Skin epidermis (tissue), 12 donors: ENCODE results near the gene EPS15.
"Not testable (repeated sequence)": the region's sequence is repeated elsewhere in the genome, so short reads cannot be mapped to it uniquely, and the experiment has no call there.

Source experiments
- H3K27ac ChIP-seq, 21 experiments: fragments of 200-600 bp; sonication (generic) in 11 of 21; one replicate each; pipeline ENCODE4 v1.5.0; 2020; ENCODE audit warnings: mild to moderate bottlenecking in 3 of 21, inconsistent platforms in 2 of 21, moderate library complexity in 2 of 21
- H3K4me3 ChIP-seq, 7 experiments: fragments of 200-600 bp; sonication (generic) in 2 of 7; one replicate each; pipeline ENCODE4 v1.5.0; 2020; ENCODE audit warnings: inconsistent platforms in 2 of 7, mild to moderate bottlenecking in 2 of 7, moderate library complexity in 1 of 7

The EPS15 gene

DNA sequence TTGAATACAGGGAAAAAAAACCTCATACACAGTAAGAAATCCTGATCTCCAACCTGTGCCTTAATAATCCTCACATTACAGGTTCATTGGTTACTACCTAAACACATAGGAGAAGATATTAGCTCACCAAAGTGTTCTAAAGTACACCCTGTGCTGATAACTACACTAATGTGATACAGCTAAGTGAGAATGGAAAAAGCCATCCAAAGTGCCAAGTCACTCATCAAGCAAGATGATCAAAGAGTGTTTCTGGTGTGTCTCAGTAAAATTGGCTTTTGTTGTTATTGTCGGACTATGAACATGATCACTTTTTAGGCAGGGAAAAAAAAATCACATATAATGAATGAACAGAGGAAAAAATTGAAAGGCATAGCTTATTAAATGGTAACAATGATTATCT lies 31.4 kb downstream of the EPS15 start:
- H3K27ac ChIP-seq = no peak overlapping the region
- H3K4me3 ChIP-seq = no peak overlapping the region

DNA sequence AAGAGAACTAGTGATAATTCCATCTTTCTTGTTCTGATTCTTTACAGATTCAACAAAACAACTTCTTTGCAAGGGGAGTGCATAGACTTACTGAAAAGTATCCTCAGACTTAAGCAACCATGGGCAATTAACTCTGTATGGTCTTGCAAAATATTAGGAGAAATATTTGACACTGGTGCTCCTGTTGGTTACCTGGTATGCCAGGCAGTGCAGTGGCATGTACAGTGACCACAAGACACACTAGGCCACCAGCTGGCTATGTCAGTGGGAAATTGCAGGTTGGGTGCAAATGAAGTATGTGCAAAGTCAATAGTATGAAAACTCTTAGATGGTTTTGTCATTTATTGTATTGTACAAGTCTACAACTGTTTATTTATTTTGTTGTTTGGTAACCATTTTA lies 34.5 kb downstream of the EPS15 start:
- no peak overlapping the region for H3K4me3 ChIP-seq
- no peak overlapping the region for H3K27ac ChIP-seq

DNA sequence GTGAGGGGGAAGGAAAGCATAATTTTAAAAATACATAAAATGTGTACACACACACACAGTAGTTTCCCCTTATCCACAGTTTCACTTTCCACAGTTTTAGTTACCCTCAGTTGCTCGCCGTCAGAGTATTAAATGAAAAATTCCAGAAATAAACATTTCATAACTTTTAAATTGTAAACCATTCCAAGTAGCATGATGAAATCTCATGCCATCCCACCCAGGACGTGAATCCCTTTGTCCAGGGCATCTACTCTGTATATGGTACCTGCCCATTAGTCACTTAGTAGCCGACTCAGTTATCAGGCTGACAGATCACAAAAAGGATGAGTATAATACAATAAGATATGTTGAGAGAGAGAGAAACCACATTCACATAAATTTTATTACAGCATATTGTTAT lies 36.2 kb downstream of the EPS15 start:
- H3K27ac ChIP-seq = peak overlapping the region in 1 of 21 experiments; percentile 16
- no peak overlapping the region for H3K4me3 ChIP-seq

DNA sequence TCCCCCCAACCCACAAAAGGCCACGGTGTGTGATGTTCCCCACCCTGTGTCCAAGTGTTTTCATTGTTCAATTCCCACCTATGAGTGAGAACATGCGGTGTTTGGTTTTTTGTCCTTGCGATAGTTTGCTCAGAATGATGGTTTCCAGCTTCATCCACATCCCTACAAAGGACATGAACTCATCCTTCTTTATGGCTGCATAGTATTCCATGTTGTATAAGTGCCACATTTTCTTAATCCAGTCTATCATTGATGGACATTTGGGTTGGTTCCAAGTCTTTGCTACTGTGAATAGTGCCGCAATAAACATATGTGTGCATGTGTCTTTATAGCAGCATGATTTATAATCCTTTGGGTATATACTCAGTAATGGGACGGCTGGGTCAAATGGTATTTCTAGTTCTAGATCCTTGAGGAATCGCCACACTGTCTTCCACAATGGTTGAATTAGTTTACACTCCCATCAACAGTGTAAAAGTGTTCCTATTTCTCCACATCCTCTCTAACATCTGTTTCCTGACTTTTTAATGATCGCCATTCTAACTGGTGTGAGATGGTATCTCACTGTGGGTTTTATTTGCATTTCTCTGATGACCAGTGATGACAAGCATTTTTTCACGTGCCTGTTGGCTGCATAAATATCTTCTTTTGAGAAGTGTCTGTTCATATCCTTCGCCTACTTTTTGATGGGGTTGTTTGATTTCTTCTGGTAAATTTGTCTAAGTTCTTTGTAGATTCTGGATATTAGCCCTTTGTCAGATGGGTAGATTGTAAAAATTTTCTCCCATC lies 44.0 kb downstream of the EPS15 start:
- H3K4me3 ChIP-seq, H3K27ac ChIP-seq: not testable (repeated sequence)

DNA sequence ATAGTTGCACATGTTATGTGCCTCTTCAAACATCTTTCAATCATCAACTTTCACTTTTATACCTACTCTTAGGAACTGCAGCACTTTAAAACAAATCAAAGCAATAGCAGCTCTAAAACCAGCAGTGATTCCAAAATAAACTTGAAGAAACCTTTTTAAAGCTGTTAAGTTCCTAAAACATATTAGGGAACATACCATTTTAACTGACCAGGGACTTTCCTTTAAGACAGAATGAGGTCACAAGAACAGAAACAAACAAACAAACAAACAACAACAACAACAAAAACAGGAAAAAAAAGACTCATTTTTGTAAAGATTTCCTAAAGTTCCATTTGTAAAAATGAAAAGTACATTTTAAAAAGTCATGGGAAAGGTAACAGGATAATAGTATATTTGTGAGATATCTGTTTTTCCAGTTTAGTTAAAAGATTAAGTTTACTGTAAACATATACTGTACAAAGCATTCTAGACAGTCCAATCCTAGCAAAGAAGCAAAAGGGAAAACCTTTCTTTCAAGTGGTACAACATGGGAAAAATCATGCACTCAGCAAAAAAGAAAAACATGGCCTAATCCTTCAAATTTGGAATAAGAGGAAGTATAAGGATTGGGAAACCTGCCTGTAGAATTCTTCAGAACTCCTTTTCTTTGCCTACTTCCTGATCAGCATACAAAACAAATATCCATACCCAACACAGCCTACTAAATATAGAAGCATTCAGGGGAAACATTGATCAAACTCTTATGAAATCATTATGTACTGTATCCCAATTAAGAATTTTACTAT lies 45.5 kb downstream of the EPS15 start:
- H3K4me3 ChIP-seq = no peak overlapping the region
- peak overlapping the region in 7 of 21 experiments; percentile 4 to 51 (median 17) for H3K27ac ChIP-seq

DNA sequence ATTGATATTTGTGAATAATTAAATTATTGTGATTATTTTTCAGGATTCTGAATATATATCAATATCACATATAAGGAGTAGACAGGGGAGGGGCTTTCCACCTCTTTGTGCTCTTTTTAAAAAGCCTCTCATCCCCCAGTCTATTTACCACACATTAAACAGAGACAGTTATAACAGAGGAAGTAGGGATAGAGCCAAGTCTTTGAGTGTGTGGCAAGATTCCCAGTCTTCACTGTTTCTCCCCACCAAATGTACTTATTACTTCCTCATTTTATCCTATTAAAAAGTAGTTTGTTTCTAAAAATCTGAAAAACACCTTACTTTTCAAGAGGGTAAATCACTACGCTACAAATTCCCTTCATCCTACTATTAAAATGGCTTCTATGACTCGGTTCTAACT lies 46.7 kb downstream of the EPS15 start:
- no peak overlapping the region for H3K4me3 ChIP-seq
- H3K27ac ChIP-seq = peak overlapping the region in 5 of 21 experiments; percentile 10 to 51 (median 25)

DNA sequence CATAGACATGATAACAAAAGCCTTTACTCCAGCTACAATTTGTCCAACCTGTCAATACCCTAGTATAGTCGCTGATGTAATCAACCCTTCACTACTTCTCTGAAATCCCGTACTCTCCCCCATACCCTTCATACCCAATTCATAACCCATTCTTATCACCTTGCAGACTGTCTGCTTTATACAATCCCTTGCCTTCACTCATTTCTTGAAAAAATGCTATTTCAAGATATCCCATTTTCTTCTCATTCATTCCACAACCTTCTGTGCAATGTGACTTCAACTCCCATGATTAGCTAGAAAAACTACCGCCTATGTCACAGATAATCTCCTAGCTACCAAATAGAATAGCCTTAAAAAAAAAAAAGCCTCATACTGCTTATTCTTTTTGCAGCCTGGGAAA lies 49.5 kb downstream of the EPS15 start:
- no peak overlapping the region for H3K27ac ChIP-seq
- no peak overlapping the region for H3K4me3 ChIP-seq

DNA sequence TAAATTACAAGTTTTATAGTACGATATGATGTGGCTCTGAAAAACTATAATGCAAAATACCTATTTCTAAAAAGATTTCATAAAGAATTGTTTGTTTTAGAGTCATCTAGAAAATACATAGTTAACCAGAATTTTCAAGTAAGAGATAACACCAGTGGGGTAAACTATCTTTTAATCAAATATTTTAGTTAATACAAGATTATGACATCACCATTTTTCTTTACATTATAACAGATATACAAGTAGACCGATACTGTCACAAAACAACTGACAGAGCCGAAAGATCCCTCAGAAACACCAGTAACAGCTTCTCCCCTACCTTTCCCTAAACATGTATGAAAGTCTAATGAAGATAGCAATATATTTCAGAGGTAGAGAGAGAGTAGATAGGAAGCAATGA lies 54.2 kb downstream of the EPS15 start:
- Histone ChIP-seq H3K27ac (no peak overlapping the region), H3K4me3 (no peak overlapping the region)

DNA sequence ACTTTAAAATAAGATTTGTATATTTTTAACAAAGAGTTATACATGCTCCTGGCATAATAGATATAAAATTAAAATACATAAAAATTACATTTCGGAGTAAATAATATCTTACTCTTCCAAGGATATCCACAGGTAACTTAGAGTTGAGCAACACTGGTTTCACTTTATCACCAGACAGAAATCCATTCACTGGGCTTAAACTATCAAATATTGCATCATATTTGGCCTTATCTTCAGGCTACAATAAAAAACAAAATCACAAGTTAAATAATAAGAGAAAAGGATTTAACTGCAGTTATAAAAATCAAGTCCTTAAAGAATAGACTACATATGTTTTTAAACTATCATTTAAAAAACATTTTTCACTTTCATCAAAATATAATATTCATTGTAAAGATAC lies 55.5 kb downstream of the EPS15 start:
- H3K27ac ChIP-seq = no peak overlapping the region
- no peak overlapping the region for H3K4me3 ChIP-seq

DNA sequence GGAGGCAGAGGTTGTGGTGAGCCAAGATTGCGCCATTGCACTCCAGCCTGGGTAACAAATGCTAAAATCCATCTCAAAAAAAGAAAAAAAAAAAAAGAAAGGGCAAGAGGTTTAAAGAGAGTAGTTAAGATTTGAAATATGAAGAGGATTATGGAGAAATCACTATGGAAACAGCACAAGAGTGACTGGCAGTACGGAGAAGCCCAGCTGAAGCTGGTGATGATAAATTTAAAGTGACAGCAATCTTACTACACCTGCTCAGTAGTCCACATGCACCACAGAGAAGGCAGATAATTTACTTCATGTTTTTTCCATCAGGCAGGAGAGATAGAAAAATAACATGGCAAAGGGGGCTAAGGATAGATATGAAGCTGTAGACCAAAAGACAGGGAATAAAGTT lies 56.8 kb downstream of the EPS15 start:
- H3K27ac ChIP-seq = peak overlapping the region in 1 of 21 experiments; percentile 26
- not testable (repeated sequence) for H3K4me3 ChIP-seq

DNA sequence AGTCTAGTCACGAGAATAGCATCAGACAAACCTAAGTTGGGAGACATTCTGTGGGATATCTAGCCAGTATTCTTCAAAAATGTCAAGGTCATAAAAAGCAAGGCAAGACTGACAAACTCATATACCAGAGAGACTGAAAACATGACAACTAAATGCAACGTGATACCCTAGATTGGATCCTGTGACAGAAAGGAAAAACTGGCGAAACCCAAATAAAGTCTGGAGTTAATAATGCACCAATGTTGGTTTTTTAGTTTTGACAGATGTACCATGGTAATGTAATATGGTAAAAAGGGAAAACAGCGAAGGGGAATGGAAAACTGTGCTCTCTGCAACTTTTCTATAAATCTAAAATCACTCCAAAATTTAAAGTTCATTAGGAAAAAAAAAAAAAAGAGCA lies 64.5 kb downstream of the EPS15 start:
- Histone ChIP-seq H3K4me3 (no peak overlapping the region), H3K27ac (no peak overlapping the region)

DNA sequence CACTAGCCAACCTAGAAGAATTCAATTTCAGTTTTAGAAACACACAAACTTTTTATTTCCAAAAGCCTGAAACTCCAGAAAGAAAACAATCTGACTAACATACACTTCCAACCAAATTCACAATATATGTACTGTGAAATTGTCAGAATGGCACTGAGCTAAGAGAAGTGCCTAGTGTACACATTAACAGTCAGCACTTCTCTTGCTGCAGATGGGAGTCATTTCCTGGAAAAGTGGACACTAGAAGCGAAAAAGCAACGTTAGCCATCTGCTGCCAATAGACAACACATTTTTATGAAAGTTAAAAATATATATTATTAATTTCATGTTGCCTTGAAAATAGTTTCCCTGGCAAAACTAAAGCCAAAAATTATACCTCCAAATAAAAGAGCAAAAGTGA lies 66.1 kb downstream of the EPS15 start:
- H3K27ac ChIP-seq = peak overlapping the region in 3 of 21 experiments; percentile 0 to 50 (median 33)
- H3K4me3 ChIP-seq = no peak overlapping the region

DNA sequence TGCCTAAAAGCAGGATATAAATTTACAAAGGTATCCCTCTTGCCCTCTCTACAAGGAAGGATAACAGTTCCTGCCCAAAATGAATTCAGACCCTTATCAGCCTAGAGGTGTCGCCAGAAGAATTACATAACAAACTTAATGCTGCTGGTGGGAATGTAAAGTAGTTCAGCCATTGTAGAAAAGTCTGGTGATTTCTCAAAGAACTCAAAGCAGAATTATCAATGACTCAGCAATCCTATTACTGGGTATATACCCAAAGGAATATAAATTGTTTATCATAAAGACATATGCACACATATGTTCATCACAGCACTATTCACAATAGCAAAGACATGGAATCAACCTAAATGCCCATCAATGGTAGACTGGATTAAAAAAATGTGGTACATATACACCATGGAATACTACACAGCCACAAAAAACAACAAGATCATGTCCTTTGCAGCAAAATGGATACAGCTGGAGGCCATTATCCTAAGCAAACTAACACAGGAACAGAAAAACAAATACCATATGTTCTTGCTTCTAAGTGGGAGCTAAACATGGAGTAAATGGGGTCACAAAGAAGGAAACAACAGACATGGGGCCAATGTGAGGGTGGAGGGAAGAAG lies 70.1 kb downstream of the EPS15 start:
- not testable (repeated sequence) for H3K27ac ChIP-seq

DNA sequence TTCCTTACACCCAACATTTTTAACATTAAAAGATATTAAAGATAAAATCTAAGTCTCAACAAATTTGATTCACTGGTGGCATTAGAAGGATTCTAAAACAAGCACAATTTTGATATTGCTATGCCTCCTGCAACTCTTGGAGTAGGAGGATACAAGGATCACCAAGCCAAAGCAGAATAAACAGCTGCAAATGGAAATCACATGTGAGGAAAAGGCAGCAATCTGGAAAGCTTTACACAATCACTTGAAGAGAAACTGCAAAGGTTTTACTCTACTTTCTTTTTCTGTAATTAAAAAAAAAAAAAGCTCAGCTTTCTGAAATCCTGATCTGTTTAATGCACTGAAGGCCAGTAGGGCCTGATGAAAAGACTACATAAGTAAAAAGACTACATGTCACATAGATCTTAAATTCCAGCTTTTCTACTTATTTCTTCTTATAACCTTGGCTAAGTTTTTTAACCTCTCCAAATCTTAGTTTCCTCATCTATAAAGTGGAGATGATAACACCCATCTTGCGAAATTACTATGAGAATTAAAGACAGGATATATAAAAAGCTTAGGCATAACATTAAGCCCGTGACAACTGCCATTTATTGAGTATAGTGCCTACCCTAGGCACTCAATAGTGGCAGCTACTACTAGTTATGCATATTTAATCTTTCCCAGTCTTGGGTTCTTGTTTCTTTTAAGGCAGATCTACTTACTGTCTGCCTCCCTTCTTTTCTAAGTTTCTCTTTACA lies 73.5 kb downstream of the EPS15 start:
- H3K4me3 ChIP-seq = no peak overlapping the region
- H3K27ac ChIP-seq = peak overlapping the region in 5 of 21 experiments; percentile 21 to 51 (median 32)

More for the DNA sequence above, 70.1 kb downstream of the EPS15 start:
- H3K4me3 ChIP-seq = not testable (repeated sequence)

DNA sequence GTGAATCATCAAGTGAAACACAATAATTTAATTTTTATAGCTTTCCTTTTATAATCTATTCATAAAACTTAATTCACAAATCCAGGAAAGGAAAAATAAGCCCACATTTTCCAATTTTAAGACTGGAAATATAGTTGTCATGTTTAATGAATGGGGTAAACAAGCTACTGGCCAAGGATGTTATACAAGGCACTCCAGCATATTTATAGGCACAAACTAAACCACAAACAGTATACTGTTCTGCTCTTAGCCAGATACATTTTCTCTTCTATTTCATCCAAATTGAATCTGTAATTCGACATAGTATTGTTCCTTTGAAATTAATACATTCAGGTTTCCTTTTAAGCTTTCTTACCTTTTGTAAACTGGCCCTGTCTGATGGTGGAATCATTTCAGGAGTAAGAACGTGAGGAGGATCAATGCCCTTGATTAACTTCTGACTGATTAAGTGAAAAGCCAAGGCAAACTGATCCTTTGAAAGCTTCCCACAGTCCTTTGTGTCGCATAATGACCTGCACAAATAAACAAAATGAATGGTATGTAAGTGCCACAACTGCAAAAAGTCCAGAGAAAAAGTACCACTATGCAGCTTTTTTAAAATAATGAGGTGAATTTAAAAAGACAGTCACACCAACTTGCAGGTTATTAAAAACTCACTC lies 74.4 kb downstream of the EPS15 start:
- peak overlapping the region in 5 of 21 experiments; percentile 2 to 51 (median 31) for H3K27ac ChIP-seq
- no peak overlapping the region for H3K4me3 ChIP-seq

DNA sequence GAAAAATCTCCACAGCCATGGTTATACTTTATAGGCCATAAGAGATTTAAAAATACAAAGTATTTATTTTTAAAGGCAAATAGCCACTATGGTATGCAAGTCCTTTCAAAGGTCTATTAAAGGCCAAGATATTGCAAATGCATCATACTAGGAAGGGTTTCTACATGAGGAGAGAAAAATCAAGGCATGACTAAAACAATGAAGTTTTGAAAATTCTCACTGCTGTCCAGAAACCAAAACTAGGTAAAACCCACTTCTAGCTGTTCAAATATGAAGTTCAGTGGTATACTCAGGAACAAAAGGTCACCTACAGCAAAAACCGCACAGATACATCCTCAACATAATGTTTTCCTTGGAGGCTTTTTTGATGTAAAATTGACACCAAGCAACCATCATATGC lies 75.0 kb downstream of the EPS15 start:
- no peak overlapping the region for H3K4me3 ChIP-seq
- no peak overlapping the region for H3K27ac ChIP-seq

DNA sequence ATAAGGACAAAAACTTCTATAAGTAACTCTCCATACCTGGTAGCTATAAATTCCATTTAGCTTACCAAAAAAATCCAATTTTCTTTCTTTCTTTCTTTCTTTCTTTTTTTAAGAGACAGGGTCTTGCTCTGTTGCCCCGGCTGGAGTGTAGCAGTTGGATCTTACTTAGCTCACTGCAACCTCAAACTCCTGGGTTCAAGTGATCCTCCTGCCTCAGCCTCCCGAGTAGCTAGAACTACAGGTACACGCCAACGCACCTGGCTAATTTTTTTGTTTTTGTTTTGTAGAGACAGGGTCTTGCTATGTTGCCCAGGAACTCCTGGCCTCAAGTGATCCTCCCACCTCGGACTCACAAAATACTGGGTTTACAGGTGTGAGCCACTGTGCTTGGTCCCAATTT lies 75.5 kb downstream of the EPS15 start:
- no peak overlapping the region for H3K4me3 ChIP-seq
- H3K27ac ChIP-seq = no peak overlapping the region

DNA sequence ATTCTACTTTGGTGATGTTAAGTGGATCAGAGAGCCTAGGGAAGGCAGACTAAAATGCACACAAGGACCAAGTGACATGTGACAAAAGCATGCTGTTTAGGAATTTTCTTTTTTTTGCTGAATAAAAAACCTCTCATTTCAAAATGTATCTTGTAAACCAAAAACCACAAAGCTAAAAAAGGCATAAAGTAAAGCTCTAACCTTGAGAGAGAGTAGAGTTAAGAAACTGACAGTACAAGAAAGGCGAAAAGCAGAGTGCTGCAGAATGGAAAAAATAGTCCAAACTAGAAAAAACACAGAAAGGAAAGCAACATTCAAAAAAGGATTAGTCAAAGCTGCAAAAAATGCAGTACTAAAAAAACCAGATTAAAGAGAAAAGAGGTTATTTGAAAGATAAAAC lies 76.5 kb downstream of the EPS15 start:
- H3K4me3 ChIP-seq = no peak overlapping the region
- peak overlapping the region in 1 of 21 experiments; percentile 13 for H3K27ac ChIP-seq

DNA sequence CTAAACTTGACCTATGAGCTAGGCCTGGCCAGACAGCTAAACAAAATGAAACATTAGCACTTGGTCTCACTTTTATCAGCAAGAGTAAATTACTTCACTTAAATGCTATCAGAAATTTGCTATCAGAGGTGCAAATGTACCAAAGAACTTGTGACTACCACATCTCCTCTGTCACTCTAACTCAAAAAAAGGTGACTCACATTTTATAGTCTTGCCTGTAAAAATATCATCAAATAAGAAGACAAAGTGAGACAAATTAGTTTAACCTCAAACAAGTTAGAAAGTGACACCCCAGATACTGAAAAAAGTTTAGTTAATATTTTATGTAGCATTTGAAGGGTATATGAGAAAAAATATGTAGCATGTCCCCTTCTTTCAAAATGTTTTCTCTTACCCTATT lies 76.9 kb downstream of the EPS15 start:
- Histone ChIP-seq H3K4me3 (no peak overlapping the region), H3K27ac (no peak overlapping the region)

DNA sequence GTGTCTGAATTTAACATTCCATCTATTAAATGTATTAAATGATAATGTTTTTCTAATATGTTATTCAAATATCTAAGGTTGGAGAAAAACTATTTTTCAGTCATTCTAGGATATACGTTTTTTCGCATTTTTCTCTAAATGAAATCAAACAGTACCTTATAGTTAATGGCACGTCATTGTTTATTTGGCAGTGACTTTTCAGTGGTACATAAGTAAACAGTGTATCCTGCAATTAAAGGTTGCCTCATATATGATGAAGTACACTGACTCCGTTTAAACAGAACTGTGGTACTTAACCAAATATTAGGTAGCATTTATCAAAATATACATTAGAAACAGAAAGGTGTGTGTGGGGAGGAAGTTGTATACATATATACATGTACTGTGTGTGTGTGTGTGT lies 79.2 kb downstream of the EPS15 start:
- Histone ChIP-seq H3K4me3 (no peak overlapping the region), H3K27ac (no peak overlapping the region)
